DND-41 (cell line): ENCODE measurements around the gene DYNC1LI2.

Experiments
- CTCF ChIP-seq: IDR thresholded peaks from 2 replicates; pipeline ENCODE4 v1.5.1; 2012; ENCODE audit warnings: borderline replicate concordance, low read length, moderate library complexity, mild to moderate bottlenecking; ENCODE audit not compliant: poor library complexity, severe bottlenecking; ENCODE audit errors: extremely low read depth
- EZH2 ChIP-seq: IDR thresholded peaks from 3 replicates; pipeline ENCODE4 v1.6.1; 2012; ENCODE audit warnings: borderline replicate concordance, low read depth, mild to moderate bottlenecking, moderate library complexity, low read length, inconsistent platforms; ENCODE audit not compliant: severe bottlenecking

GRCh38 chr16:66682271-66682670 is 69.1 kb downstream of the DYNC1LI2 start:
- no peak for TF ChIP-seq CTCF
- TF ChIP-seq EZH2: no peak
